Spleen (tissue), 11 donors: ENCODE measurements around the gene SLCO2A1. TPM values are rescaled to one million over a fixed set of nuclear protein-coding genes. Genes with fewer than 3 reads are reported as not detected.
A peak's percentile ranks its signal among the peaks of the same experiment; 100 is the strongest.

Experiments used
- DNase-seq: peaks from one replicate; pipeline ENCODE4 v3.0.0-alpha.2; 2020
- H3K27ac ChIP-seq, 8 donors: fragments of 200-600 bp; sonication (generic) in 7 of 8; 1 replicate in 4 of 8; 2 replicates in 4 of 8; pipeline versions ENCODE4 v1.5.0 to v1.8.0; 2016 to 2021; ENCODE audit warnings: inconsistent platforms in 4 of 8, mild to moderate bottlenecking in 4 of 8, moderate library complexity in 1 of 8
- H3K27me3 ChIP-seq, 7 donors: fragments of 200-600 bp; sonication (generic) in 6 of 7; replicated peaks in 1 of 7; 1 replicate in 4 of 7; 2 replicates in 3 of 7; pipeline versions ENCODE4 v1.5.0 to v1.8.0; 2016 to 2021; ENCODE audit warnings: inconsistent platforms in 3 of 7, mild to moderate bottlenecking in 1 of 7
- H3K36me3 ChIP-seq, 6 donors: fragments of 200-600 bp; sonication (generic) in 5 of 6; 1 replicate in 4 of 6; 2 replicates in 2 of 6; pipeline versions ENCODE4 v1.5.0 to v1.8.0; 2016 to 2021; ENCODE audit warnings: inconsistent platforms in 2 of 6
- H3K4me1 ChIP-seq, 6 donors: fragments of 200-600 bp; sonication (generic) in 5 of 6; 1 replicate in 3 of 6; 2 replicates in 3 of 6; pipeline versions ENCODE4 v1.5.0 to v1.8.0; 2016 to 2021; ENCODE audit warnings: inconsistent platforms in 3 of 6
- H3K4me3 ChIP-seq, 8 donors: fragments of 200-600 bp; sonication (generic) in 7 of 8; 1 replicate in 4 of 8; 2 replicates in 4 of 8; pipeline versions ENCODE4 v1.5.0 to v1.8.0; 2016 to 2021; ENCODE audit warnings: inconsistent platforms in 4 of 8, mild to moderate bottlenecking in 4 of 8, moderate library complexity in 2 of 8
- H3K9me3 ChIP-seq, 8 donors: fragments of 200-600 bp; sonication (generic) in 7 of 8; 1 replicate in 4 of 8; 2 replicates in 4 of 8; pipeline versions ENCODE4 v1.5.0 to v1.8.0; 2016 to 2021; ENCODE audit warnings: inconsistent platforms in 4 of 8
- POLR2A ChIP-seq, 3 donors: fragments of 450-650 bp; IDR thresholded peaks; one replicate each; pipeline ENCODE4 v1.5.1; 2017; ENCODE audit warnings: antibody characterized with exemption in 3 of 3, mild to moderate bottlenecking in 1 of 3
- POLR2AphosphoS5 ChIP-seq, 3 donors: sonication (generic); formaldehyde crosslinking; IDR thresholded peaks; one replicate each; pipeline ENCODE4 v1.5.1; 2017; ENCODE audit warnings: antibody characterized with exemption in 3 of 3
- WGBS, 5 donors: extraction: QIAGEN DNeasy Blood & Tissue Kit in 3 of 5; methylation state at CpG; one replicate each; pipeline versions ENCODE4 v1.1.5 to v1.1.7; 2013 to 2018; 5-methylcytosine and 5-hydroxymethylcytosine counted together
- intact Hi-C: fragments of 100-400 bp; cut with DNase I; formaldehyde crosslinking; loops from one replicate; pipeline ENCODE4 v1.15.0; 2023; ENCODE audit warnings: low total_unique reads
- polyA plus RNA-seq, 3 donors: library from polyadenylated mRNA; stranded (reverse); fragments of 200-250 nt; gene quantifications; one replicate each; pipeline ENCODE4 v1.2.1, GENCODE V29; 2013
- total RNA-seq, 7 donors: library from RNA; depleted of rRNA in 3 of 7; stranded (reverse); fragments of >200 nt in 3 of 7; fragmentation: NEBNext Ultra II Directional in 4 of 7; extraction: Animal tissue kit (Norgen Biotek cat#: 25700) in 4 of 7; gene quantifications; one replicate each; pipeline versions ENCODE4 v1.1.0 to v1.2.1, GENCODE V29; 2016 to 2021
- TF ChIP-seq, protein P1 (sequence below), 11 experiments: fragments of 200-600 bp in 7 of 11; fragments of 450-650 bp in 4 of 11; sonication (generic) in 4 of 11; IDR thresholded peaks in 8 of 11; conservative IDR thresholded peaks in 3 of 11; 1 replicate in 7 of 11; 2 replicates in 4 of 11; pipeline versions ENCODE4 v1.4.0 to v1.8.0; 2016 to 2021; ENCODE audit warnings: antibody characterized with exemption in 11 of 11, inconsistent platforms in 4 of 11, mild to moderate bottlenecking in 1 of 11
- donor health status: healthy with polysubstance abuse.
- donor health status: DM: no; HTN: no; CAD: no; lungs with moderate emphysema.
- donor health status: DM: no; HTN: no; CAD: no.
- donor health status: Bipolar disorder and iron deficiency.
- donor health status: healthy.
- donor health status: DM: no; HTN: no; CAD: no.
- donor health status: DM: yes; HTN: yes; CAD: no.

SLCO2A1 gene
- total and polyA plus RNA-seq, 10 donors, result 4.8 to 118 (median 29.8) TPM

- DNase-seq, result no peak
- intact Hi-C loops, result no loop called here
- TF ChIP-seq POLR2AphosphoS5 (IDR thresholded peaks at IDR 0.05) (no peak), POLR2A (IDR thresholded peaks at IDR 0.05) (no peak)
- TF ChIP-seq, protein P1, sequence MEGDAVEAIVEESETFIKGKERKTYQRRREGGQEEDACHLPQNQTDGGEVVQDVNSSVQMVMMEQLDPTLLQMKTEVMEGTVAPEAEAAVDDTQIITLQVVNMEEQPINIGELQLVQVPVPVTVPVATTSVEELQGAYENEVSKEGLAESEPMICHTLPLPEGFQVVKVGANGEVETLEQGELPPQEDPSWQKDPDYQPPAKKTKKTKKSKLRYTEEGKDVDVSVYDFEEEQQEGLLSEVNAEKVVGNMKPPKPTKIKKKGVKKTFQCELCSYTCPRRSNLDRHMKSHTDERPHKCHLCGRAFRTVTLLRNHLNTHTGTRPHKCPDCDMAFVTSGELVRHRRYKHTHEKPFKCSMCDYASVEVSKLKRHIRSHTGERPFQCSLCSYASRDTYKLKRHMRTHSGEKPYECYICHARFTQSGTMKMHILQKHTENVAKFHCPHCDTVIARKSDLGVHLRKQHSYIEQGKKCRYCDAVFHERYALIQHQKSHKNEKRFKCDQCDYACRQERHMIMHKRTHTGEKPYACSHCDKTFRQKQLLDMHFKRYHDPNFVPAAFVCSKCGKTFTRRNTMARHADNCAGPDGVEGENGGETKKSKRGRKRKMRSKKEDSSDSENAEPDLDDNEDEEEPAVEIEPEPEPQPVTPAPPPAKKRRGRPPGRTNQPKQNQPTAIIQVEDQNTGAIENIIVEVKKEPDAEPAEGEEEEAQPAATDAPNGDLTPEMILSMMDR (IDR thresholded peaks at IDR 0.05 in 8 of 11, conservative IDR thresholded peaks at IDR 0.05 in 3 of 11), result no peak
- H3K36me3 ChIP-seq, result no peaks in the 10 kb centered on the region
- H3K4me1 ChIP-seq, result peaks cover 0 to 16% (median 6%) of the 10 kb centered on the region in 6 donors
- peak overlapping the region in 5 of 8 donors; percentile 20 to 59 (median 41) for H3K27ac ChIP-seq
- H3K27me3 ChIP-seq, result no peaks in the 10 kb centered on the region
- peaks cover 0 to 21% (median 16%) of the 10 kb centered on the region in 8 donors for H3K9me3 ChIP-seq
- H3K4me3 ChIP-seq, result no peak overlapping the region
- WGBS, 5 donors, result 88 to 95% (median 90%) methylated on average over 6 to 8 of the region's 8 CpGs
Measured at GRCh38 chr3:134038716-134039115, 9.0 kb upstream of the SLCO2A1 start.

DNA sequence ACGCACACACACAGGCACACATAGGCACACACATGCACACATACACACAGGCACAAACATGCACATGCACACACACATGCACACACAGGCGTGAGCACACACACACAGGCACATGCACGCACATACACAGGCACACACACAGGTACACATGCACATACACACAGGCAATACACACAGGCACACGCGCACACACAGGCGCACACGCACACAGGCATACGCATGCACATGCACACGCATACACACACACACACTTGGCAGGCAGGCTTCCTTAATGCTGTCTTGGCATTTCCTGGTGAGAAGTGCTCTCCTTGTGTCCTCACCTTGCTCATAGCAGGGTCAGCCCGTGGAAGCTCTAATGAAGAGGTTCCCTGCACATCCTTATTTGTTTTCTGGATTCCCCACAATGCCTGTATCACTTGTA is 8.4 kb upstream of the SLCO2A1 start:
- 61 to 79% (median 71%) methylated on average over 3 to 10 of the region's 10 CpGs for WGBS, 5 donors
- Histone ChIP-seq H3K4me1 (peaks cover 0 to 16% (median 6%) of the 10 kb centered on the region in 6 donors), H3K36me3 (no peaks in the 10 kb centered on the region), H3K9me3 (peaks cover 0 to 15% (median 10%) of the 10 kb centered on the region in 8 donors), H3K4me3 (no peak overlapping the region), H3K27me3 (peaks cover 0 to 2% (median 0%) of the 10 kb centered on the region in 7 donors), H3K27ac (no peak overlapping the region)
- DNase-seq, result no peak
- intact Hi-C loops, result no loop called here
- no peak for TF ChIP-seq POLR2A (IDR thresholded peaks at IDR 0.05)
- TF ChIP-seq, protein P1 (IDR thresholded peaks at IDR 0.05 in 8 of 11, conservative IDR thresholded peaks at IDR 0.05 in 3 of 11), result no peak
- no peak for TF ChIP-seq POLR2AphosphoS5 (IDR thresholded peaks at IDR 0.05)

DNA sequence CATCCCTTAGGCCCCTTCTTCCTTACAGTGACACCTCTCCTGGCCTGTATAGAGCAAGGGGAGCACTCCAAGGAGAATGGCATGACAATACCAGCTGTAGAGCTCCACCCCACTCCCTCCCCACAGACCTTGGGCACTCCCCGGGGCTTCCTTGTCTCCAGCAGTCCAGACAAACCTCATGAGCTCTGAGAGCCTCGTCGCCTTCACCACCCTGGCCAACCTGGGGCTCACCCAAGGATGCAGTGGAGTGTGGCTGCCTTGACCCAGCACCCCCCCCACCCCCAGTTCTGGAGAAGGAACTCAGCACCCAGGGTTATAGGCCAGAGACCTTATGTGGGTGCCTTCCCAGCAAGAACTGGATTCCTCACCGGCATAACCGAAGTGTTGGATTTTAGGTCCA is 7.4 kb upstream of the SLCO2A1 start:
- peaks cover 0 to 9% (median 0%) of the 10 kb centered on the region in 7 donors for H3K27me3 ChIP-seq
- H3K27ac ChIP-seq, result no peak overlapping the region
- H3K4me1 ChIP-seq, result peaks cover 0 to 16% (median 6%) of the 10 kb centered on the region in 6 donors
- TF ChIP-seq, protein P1 (IDR thresholded peaks at IDR 0.05 in 8 of 11, conservative IDR thresholded peaks at IDR 0.05 in 3 of 11), result no peak
- TF ChIP-seq POLR2AphosphoS5 (IDR thresholded peaks at IDR 0.05) (no peak), POLR2A (IDR thresholded peaks at IDR 0.05) (no peak)
- DNase-seq, result no peak
- WGBS, 5 donors, result 72 to 82% (median 76%) methylated on average over 5 of the region's 5 CpGs
- intact Hi-C loops, result no loop called here
- H3K36me3 ChIP-seq, result no peaks in the 10 kb centered on the region
- H3K4me3 ChIP-seq, result no peak overlapping the region
- peaks cover 0 to 6% (median under 1%) of the 10 kb centered on the region in 8 donors for H3K9me3 ChIP-seq

GRCh38 chr3:134036291-134036690 is 6.6 kb upstream of the SLCO2A1 start:
- TF ChIP-seq, protein P1 (IDR thresholded peaks at IDR 0.05 in 8 of 11, conservative IDR thresholded peaks at IDR 0.05 in 3 of 11), result no peak
- TF ChIP-seq POLR2AphosphoS5 (IDR thresholded peaks at IDR 0.05) (no peak), POLR2A (IDR thresholded peaks at IDR 0.05) (no peak)
- H3K9me3 ChIP-seq, result no peaks in the 10 kb centered on the region
- 88 to 94% (median 93%) methylated on average over 5 of the region's 5 CpGs for WGBS, 5 donors
- intact Hi-C loops, result no loop called here
- no peak overlapping the region for H3K27ac ChIP-seq
- H3K4me1 ChIP-seq, result peaks cover 0 to 22% (median 8%) of the 10 kb centered on the region in 6 donors
- DNase-seq, result no peak
- peaks cover 0 to 18% (median 0%) of the 10 kb centered on the region in 7 donors for H3K27me3 ChIP-seq
- H3K4me3 ChIP-seq, result no peak overlapping the region
- H3K36me3 ChIP-seq, result no peaks in the 10 kb centered on the region
